ENCODE data around the gene PCDHGB4.
"Not testable (repeated sequence)": the region's sequence is repeated elsewhere in the genome, so short reads cannot be mapped to it uniquely, and the experiment has no call there.

PCDHGB4 gene

GRCh38 chr5:141387557-141388311, at the start of gene PCDHGB4:
Gene PCDHGB4 (plus strand): TSS chr5:141387698. CDS start chr5:141387885, 187 bp downstream.
- H3K4me1 Mint-ChIP-seq (ENCODE audit: low read depth); H3K27ac Mint-ChIP-seq; H3K36me3 Mint-ChIP-seq (ENCODE audit: low read depth); H3K4me3 Mint-ChIP-seq: not testable (repeated sequence)
- Mint-ChIP-seq H3K9me3 (peaks cover 48% of the 10 kb centered on the region), H3K27me3 (ENCODE audit: low read depth) (peaks cover 28% of the 10 kb centered on the region)

GRCh38 chr5:141338538-141339306, 48.8 kb upstream of the PCDHGB4 start, which contains the start of gene PCDHGA2:
Gene PCDHGA2 (plus strand): TSS chr5:141338760.
- peaks cover 3% of the 10 kb centered on the region for H3K36me3 Mint-ChIP-seq (ENCODE audit: low read depth)
- peaks cover 37% of the 10 kb centered on the region for H3K9me3 Mint-ChIP-seq
- H3K4me3 Mint-ChIP-seq, result peak within 1 kb of the TSS; percentile 62
- H3K27ac Mint-ChIP-seq, result peak within 1 kb of the TSS; percentile 63
- H3K4me1 Mint-ChIP-seq (ENCODE audit: low read depth), result no peaks in the 10 kb centered on the region
- H3K27me3 Mint-ChIP-seq (ENCODE audit: low read depth), result peaks cover 49% of the 10 kb centered on the region

DNA sequence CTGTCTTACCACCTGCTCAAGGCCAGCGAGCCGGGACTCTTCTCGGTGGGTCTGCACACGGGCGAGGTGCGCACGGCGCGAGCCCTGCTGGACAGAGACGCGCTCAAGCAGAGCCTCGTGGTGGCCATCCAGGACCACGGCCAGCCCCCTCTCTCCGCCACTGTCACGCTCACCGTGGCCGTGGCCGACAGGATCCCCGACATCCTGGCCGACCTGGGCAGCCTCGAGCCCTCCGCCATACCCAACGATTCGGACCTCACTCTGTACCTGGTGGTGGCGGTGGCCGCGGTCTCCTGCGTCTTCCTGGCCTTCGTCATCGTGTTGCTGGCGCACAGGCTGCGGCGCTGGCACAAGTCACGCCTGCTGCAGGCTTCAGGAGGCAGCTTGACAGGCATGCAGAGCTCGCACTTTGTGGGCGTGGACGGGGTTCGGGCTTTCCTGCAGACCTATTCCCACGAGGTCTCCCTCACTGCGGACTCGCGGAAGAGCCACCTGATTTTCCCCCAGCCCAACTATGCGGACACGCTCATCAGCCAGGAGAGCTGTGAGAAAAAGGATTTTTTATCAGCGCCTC, 46.6 kb upstream of the PCDHGB4 start:
- H3K4me3 Mint-ChIP-seq; H3K27ac Mint-ChIP-seq; H3K4me1 Mint-ChIP-seq (ENCODE audit: low read depth); H3K36me3 Mint-ChIP-seq (ENCODE audit: low read depth): not testable (repeated sequence)
- Mint-ChIP-seq H3K9me3 (peaks cover 38% of the 10 kb centered on the region), H3K27me3 (ENCODE audit: low read depth) (peaks cover 29% of the 10 kb centered on the region)

- Mint-ChIP-seq H3K4me3 (no peak overlapping the region), H3K27me3 (ENCODE audit: low read depth) (peaks cover 15% of the 10 kb centered on the region), H3K36me3 (ENCODE audit: low read depth) (peaks cover 5% of the 10 kb centered on the region), H3K4me1 (ENCODE audit: low read depth) (no peaks in the 10 kb centered on the region), H3K9me3 (peaks cover 43% of the 10 kb centered on the region), H3K27ac (no peak overlapping the region)
Measured at GRCh38 chr5:141342773-141343172, 44.7 kb upstream of the PCDHGB4 start.

- H3K4me3 Mint-ChIP-seq, result peak within 1 kb of the TSS; percentile 74
- H3K9me3 Mint-ChIP-seq, result peaks cover 39% of the 10 kb centered on the region
- H3K4me1 Mint-ChIP-seq (ENCODE audit: low read depth), result no peaks in the 10 kb centered on the region
- H3K27ac Mint-ChIP-seq, result no peak within 1 kb of the TSS
- H3K27me3 Mint-ChIP-seq (ENCODE audit: low read depth), result peaks cover 11% of the 10 kb centered on the region
- H3K36me3 Mint-ChIP-seq (ENCODE audit: low read depth), result peaks cover 5% of the 10 kb centered on the region
Measured at GRCh38 chr5:141343242-141343952, 44.1 kb upstream of the PCDHGB4 start, which contains the start of gene PCDHGA3. Gene PCDHGA3 (plus strand): TSS chr5:141343829. CDS start chr5:141344034, 205 bp downstream.

- peaks cover 5% of the 10 kb centered on the region for H3K36me3 Mint-ChIP-seq (ENCODE audit: low read depth)
- H3K27ac Mint-ChIP-seq, result no peak overlapping the region
- H3K4me3 Mint-ChIP-seq, result peak overlapping the region; percentile 74
- H3K9me3 Mint-ChIP-seq, result peaks cover 39% of the 10 kb centered on the region
- H3K27me3 Mint-ChIP-seq (ENCODE audit: low read depth), result peaks cover 9% of the 10 kb centered on the region
- no peaks in the 10 kb centered on the region for H3K4me1 Mint-ChIP-seq (ENCODE audit: low read depth)
Measured at GRCh38 chr5:141343953-141344463, 43.5 kb upstream of the PCDHGB4 start.

DNA sequence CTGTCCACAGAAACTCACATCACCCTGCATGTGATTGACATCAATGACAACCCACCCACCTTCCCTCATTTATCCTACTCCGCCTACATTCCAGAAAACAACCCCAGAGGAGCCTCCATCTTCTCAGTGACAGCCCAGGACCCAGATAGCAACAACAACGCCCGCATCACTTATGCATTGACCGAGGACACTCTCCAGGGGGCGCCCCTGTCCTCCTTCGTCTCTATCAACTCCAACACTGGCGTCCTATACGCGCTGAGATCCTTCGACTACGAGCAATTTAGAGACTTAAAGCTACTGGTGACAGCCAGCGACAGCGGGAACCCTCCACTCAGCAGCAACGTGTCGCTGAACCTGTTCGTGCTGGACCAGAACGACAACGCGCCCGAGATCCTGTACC, 42.2 kb upstream of the PCDHGB4 start:
- Mint-ChIP-seq H3K27ac (no peak overlapping the region), H3K9me3 (peaks cover 35% of the 10 kb centered on the region), H3K4me3 (no peak overlapping the region), H3K36me3 (ENCODE audit: low read depth) (peaks cover 7% of the 10 kb centered on the region), H3K4me1 (ENCODE audit: low read depth) (peaks cover 2% of the 10 kb centered on the region), H3K27me3 (ENCODE audit: low read depth) (peaks cover 11% of the 10 kb centered on the region)

- H3K27me3 Mint-ChIP-seq (ENCODE audit: low read depth), result peaks cover 12% of the 10 kb centered on the region
- not testable (repeated sequence) for H3K27ac Mint-ChIP-seq; H3K4me1 Mint-ChIP-seq (ENCODE audit: low read depth); H3K36me3 Mint-ChIP-seq (ENCODE audit: low read depth); H3K4me3 Mint-ChIP-seq
- peaks cover 34% of the 10 kb centered on the region for H3K9me3 Mint-ChIP-seq
Measured at GRCh38 chr5:141346017-141346416, 41.5 kb upstream of the PCDHGB4 start.

- Mint-ChIP-seq H3K27ac (peak within 1 kb of the TSS; percentile 9), H3K4me3 (peak within 1 kb of the TSS; percentile 65), H3K4me1 (ENCODE audit: low read depth) (peaks cover 2% of the 10 kb centered on the region), H3K27me3 (ENCODE audit: low read depth) (peaks cover 20% of the 10 kb centered on the region), H3K9me3 (peaks cover 22% of the 10 kb centered on the region), H3K36me3 (ENCODE audit: low read depth) (peaks cover 9% of the 10 kb centered on the region)
Measured at GRCh38 chr5:141349917-141350619, 37.4 kb upstream of the PCDHGB4 start, which contains the start of gene PCDHGB1. Gene PCDHGB1 (plus strand): TSS chr5:141350099. CDS start chr5:141350261, 162 bp downstream.

DNA sequence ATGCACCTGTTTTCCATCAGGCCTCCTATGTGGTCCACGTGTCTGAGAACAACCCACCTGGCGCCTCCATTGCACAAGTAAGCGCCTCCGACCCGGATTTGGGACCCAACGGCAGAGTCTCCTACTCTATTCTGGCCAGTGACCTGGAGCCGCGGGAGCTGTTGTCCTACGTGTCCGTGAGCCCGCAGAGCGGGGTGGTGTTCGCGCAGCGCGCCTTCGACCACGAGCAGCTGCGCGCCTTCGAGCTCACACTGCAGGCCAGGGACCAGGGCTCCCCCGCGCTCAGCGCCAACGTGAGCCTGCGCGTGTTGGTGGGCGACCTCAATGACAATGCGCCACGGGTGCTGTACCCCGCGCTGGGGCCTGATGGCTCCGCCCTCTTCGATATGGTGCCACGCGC, 35.9 kb upstream of the PCDHGB4 start:
- Mint-ChIP-seq H3K9me3 (peaks cover 29% of the 10 kb centered on the region), H3K4me3 (no peak overlapping the region), H3K36me3 (ENCODE audit: low read depth) (peaks cover 9% of the 10 kb centered on the region), H3K27me3 (ENCODE audit: low read depth) (peaks cover 29% of the 10 kb centered on the region), H3K27ac (no peak overlapping the region), H3K4me1 (ENCODE audit: low read depth) (peaks cover 2% of the 10 kb centered on the region)

DNA sequence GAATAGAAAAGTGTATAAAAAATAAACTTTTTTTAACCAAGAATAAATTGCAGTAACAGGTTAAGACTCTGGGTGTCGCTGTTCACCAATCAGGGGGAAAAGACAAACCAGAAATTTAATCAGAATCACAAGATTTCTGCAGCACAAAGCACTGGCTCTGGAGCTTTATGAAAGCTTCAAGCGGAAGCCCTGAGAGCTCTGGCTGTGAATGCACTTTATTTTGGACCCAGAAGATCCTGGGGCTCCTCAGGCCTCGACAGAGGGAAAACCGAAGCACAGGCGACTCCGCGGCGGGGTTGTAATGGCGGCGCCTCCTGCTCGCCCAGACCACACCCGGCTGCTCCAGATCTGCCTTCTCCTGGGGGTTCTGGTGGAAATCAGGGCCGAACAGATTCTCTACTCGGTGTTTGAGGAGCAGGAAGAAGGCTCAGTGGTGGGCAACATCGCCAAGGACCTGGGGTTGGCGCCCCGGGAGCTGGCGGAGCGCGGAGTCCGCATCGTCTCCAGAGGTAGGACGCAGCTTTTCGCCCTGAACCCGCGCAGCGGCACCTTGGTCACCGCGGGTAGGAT, 32.5 kb upstream of the PCDHGB4 start, which contains the start of gene PCDHGA4:
Gene PCDHGA4 (plus strand): TSS at position 122 of the 570 bp plus-strand sequence. CDS start 87 bp downstream, at position 209.
- Mint-ChIP-seq H3K4me1 (ENCODE audit: low read depth) (peaks cover 4% of the 10 kb centered on the region), H3K4me3 (no peak within 1 kb of the TSS), H3K36me3 (ENCODE audit: low read depth) (peaks cover 8% of the 10 kb centered on the region), H3K9me3 (peaks cover 26% of the 10 kb centered on the region), H3K27me3 (ENCODE audit: low read depth) (peaks cover 26% of the 10 kb centered on the region), H3K27ac (no peak within 1 kb of the TSS)

DNA sequence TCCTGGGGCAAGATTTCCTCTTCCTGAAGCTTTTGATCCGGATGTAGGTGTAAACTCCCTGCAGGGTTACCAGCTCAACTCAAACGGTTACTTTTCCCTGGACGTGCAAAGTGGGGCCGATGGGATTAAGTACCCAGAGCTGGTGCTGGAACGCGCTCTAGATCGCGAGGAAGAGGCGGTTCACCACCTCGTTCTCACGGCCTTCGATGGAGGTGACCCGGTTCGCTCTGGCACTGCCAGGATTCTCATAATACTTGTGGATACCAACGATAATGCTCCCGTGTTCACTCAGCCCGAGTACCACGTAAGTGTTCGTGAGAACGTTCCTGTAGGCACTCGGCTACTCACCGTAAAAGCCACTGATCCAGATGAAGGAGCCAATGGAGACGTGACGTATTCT, 31.9 kb upstream of the PCDHGB4 start:
- Mint-ChIP-seq H3K9me3 (peaks cover 28% of the 10 kb centered on the region), H3K27ac (no peak overlapping the region), H3K4me3 (no peak overlapping the region)

DNA sequence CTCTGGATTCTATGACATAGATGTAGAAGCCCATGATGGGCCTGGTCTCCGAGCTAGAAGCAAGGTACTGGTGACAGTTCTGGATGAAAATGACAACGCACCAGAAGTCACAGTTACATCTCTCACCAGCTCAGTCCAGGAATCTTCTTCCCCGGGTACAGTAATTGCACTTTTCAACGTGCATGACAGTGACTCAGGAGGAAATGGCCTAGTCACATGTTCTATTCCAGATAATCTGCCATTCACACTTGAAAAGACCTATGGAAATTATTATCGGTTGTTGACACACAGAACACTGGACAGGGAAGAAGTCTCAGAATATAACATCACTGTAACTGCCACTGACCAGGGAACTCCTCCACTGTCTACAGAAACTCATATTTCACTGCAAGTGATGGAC, 31.4 kb upstream of the PCDHGB4 start:
- Mint-ChIP-seq H3K9me3 (peaks cover 33% of the 10 kb centered on the region), H3K36me3 (ENCODE audit: low read depth) (peaks cover 5% of the 10 kb centered on the region), H3K27ac (no peak overlapping the region), H3K4me1 (ENCODE audit: low read depth) (peaks cover 2% of the 10 kb centered on the region), H3K4me3 (no peak overlapping the region), H3K27me3 (ENCODE audit: low read depth) (peaks cover 27% of the 10 kb centered on the region)

More for the DNA sequence above, 31.9 kb upstream of the PCDHGB4 start:
- Mint-ChIP-seq H3K4me1 (ENCODE audit: low read depth) (peaks cover 2% of the 10 kb centered on the region), H3K27me3 (ENCODE audit: low read depth) (peaks cover 24% of the 10 kb centered on the region), H3K36me3 (ENCODE audit: low read depth) (peaks cover 5% of the 10 kb centered on the region)

Data from T-helper 1 cell treated with Interleukin-12 subunit alpha and Interleukin-12 subunit beta and Interleukin-4 antibody, amounts not matched to agents 30 μg/mL and 1 μg/mL, for 36 hours (primary cell).